Ishikawa (cell line): Measurements from ENCODE around the gene GASK1A.

ENCODE experiments used
- CEBPB ChIP-seq: IDR thresholded peaks from 2 replicates; pipeline ENCODE4 v1.6.1; 2012
- CREB1 ChIP-seq: IDR thresholded peaks from 2 replicates; pipeline ENCODE4 v1.6.1; 2012; ENCODE audit warnings: low read depth
- EGR1 ChIP-seq: IDR thresholded peaks from 2 replicates; pipeline ENCODE4 v1.6.1; 2012
- EP300 ChIP-seq: IDR thresholded peaks from 2 replicates; pipeline ENCODE4 v1.6.1; 2012; ENCODE audit warnings: borderline replicate concordance
- FOXM1 ChIP-seq: IDR thresholded peaks from 2 replicates; pipeline ENCODE4 v1.6.1; 2012; ENCODE audit warnings: low read depth, borderline replicate concordance
- NFIC ChIP-seq: IDR thresholded peaks from 2 replicates; pipeline ENCODE4 v1.6.1; 2012
- RAD21 ChIP-seq: IDR thresholded peaks from 2 replicates; pipeline ENCODE4 v1.6.1; 2012; ENCODE audit warnings: low read depth
- TAF1 ChIP-seq: IDR thresholded peaks from 2 replicates; pipeline ENCODE4 v1.6.1; 2012; ENCODE audit warnings: low read depth, mild to moderate bottlenecking
- TCF12 ChIP-seq: IDR thresholded peaks from 2 replicates; pipeline ENCODE4 v1.6.1; 2012; ENCODE audit warnings: low read depth
- TEAD4 ChIP-seq: IDR thresholded peaks from 2 replicates; pipeline ENCODE4 v1.6.1; 2012
- YY1 ChIP-seq: IDR thresholded peaks from 2 replicates; pipeline ENCODE4 v1.6.1; 2012; ENCODE audit warnings: low read depth
- ZBTB7A ChIP-seq: IDR thresholded peaks from 2 replicates; pipeline ENCODE4 v1.6.1; 2012; ENCODE audit warnings: low read depth
- TF ChIP-seq, protein P1 (sequence below): IDR thresholded peaks from 2 replicates; pipeline ENCODE4 v1.6.1; 2012; ENCODE audit warnings: low read depth, mild to moderate bottlenecking
- TF ChIP-seq, protein P2 (sequence below): IDR thresholded peaks from 2 replicates; pipeline ENCODE4 v1.6.1; 2012
- TF ChIP-seq, protein P3 (sequence below): IDR thresholded peaks from 2 replicates; pipeline ENCODE4 v1.6.1; 2012

The GASK1A gene

DNA sequence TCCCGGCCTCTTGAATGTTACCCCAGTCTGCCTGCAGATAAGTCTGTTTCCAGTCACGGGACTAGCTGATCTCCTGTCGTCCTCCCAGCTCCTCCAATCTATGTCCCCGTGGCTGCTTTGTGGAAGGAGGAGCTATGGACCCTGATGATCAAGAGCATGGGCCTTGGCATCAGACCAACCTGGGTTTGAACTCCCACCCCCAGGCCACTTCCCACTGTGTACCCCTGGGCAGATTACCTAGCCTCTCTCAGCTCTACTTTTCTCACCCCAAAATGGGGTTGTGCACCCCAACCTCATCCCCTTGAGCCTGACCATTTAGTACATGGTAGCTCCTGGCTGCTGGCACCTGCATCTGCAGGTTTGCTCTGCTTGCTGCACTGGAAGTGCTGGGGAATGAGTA, 55.8 kb downstream of the GASK1A start:
- TF ChIP-seq TCF12 = no peak
- TF ChIP-seq ZBTB7A = no peak
- TF ChIP-seq NFIC = no peak
- no peak for TF ChIP-seq YY1
- TF ChIP-seq EP300 = no peak
- no peak for TF ChIP-seq EGR1
- no peak for TF ChIP-seq RAD21
- TF ChIP-seq CREB1 = no peak
- no peak for TF ChIP-seq TAF1
- TF ChIP-seq, protein P1, sequence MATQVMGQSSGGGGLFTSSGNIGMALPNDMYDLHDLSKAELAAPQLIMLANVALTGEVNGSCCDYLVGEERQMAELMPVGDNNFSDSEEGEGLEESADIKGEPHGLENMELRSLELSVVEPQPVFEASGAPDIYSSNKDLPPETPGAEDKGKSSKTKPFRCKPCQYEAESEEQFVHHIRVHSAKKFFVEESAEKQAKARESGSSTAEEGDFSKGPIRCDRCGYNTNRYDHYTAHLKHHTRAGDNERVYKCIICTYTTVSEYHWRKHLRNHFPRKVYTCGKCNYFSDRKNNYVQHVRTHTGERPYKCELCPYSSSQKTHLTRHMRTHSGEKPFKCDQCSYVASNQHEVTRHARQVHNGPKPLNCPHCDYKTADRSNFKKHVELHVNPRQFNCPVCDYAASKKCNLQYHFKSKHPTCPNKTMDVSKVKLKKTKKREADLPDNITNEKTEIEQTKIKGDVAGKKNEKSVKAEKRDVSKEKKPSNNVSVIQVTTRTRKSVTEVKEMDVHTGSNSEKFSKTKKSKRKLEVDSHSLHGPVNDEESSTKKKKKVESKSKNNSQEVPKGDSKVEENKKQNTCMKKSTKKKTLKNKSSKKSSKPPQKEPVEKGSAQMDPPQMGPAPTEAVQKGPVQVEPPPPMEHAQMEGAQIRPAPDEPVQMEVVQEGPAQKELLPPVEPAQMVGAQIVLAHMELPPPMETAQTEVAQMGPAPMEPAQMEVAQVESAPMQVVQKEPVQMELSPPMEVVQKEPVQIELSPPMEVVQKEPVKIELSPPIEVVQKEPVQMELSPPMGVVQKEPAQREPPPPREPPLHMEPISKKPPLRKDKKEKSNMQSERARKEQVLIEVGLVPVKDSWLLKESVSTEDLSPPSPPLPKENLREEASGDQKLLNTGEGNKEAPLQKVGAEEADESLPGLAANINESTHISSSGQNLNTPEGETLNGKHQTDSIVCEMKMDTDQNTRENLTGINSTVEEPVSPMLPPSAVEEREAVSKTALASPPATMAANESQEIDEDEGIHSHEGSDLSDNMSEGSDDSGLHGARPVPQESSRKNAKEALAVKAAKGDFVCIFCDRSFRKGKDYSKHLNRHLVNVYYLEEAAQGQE = no peak
- no peak for TF ChIP-seq CEBPB
- TF ChIP-seq TEAD4 = no peak
- TF ChIP-seq, protein P2, sequence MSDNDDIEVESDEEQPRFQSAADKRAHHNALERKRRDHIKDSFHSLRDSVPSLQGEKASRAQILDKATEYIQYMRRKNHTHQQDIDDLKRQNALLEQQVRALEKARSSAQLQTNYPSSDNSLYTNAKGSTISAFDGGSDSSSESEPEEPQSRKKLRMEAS = no peak
- TF ChIP-seq, protein P3, sequence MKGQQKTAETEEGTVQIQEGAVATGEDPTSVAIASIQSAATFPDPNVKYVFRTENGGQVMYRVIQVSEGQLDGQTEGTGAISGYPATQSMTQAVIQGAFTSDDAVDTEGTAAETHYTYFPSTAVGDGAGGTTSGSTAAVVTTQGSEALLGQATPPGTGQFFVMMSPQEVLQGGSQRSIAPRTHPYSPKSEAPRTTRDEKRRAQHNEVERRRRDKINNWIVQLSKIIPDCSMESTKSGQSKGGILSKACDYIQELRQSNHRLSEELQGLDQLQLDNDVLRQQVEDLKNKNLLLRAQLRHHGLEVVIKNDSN = no peak
- TF ChIP-seq FOXM1 = no peak

DNA sequence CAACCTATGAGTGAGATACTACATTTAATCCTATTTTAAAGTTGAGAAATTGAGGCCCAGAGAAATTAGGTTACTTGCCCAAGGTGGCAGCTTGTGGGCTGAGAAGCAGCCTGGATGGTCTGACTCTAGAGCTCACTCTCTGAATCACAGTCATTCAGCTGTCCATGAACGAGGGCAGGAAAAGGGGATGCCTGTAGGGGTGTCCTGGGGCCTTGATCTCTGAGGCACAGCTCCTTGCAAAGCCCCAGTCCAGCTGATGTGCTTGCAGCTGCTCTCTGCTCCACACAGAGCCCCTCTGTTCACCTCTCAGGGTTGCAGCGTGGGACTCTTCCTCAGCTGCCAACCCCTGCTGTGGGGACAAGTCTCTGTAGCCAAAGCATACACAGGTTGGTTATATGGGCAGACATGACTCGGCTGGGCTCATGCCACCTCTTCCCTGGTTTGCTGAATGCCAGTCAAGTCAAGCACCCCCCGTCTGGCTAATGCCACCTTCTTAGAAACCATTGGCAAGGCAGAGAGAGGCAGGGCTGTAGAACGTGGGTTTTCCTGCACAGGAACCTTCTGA, 56.8 kb downstream of the GASK1A start:
- TF ChIP-seq, protein P1 = no peak
- TF ChIP-seq TCF12 (no peak), CREB1 (no peak), TEAD4 (no peak), NFIC (no peak), ZBTB7A (no peak), CEBPB (no peak), TAF1 (no peak), EGR1 (no peak), YY1 (no peak)
- TF ChIP-seq, protein P3 = no peak
- TF ChIP-seq, protein P2 = no peak

DNA sequence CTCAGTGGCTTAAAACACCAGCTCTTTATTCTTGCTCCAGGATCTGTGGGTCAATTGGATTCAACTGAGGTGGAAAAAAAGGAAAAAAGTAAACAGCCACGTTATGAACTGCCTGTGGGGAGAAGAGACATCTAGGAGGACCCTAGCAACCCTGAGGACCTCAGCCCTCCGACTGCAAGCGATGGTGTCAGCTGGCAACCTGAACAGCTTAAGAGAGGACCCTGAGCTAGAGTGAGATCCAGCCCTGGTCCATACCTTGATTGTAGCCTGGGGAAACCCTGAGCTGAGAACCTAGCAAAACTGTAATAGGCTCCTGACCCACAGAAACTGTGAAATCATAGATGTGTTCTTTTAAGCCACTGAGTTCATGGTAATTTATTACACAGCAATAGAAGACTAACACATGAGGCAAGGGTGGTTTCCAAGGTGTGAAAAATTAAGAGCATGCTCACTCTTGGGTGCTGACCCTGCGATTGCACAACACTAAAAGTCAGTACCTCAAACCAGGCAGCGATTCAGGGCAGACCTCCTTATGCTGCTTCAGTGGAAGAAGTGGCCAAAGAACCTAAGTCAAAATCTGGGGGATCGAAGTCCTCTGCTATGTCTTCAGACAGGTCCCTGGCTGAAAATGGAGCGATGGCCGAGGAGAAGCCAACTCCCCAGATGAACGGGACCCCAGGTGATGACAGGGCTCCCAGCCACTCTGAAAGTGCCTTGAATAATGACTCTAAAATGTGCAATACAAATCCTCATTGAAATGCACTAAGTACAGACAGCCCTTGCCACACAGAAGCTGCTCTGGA, 57.7 kb downstream of the GASK1A start:
- TF ChIP-seq CREB1 (no peak), FOXM1 (no peak), CEBPB (peak; percentile 34; the same call in 1 of the 2 replicates), RAD21 (no peak)

DNA sequence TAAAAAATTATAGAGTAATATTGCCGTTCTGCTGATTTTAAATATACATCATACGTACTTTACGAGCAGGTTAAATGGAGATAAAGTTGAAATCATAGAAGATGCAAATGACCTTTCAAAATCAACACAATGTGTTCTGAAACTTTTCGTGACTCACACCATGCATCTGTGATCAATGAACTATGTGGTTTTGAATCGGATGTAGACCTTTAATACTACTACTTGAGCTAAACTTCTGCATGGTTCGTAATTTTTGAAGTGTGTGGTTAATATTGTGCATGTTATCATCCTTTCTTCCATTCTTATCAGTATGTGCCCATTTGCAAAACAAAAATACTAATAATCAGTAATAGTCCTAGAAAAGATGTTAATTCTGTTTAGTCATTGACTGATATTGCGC, 58.9 kb downstream of the GASK1A start:
- no peak for TF ChIP-seq RAD21
- TF ChIP-seq CREB1 = no peak
- TF ChIP-seq CEBPB = no peak
- no peak for TF ChIP-seq TCF12
- TF ChIP-seq, protein P3 = no peak
- no peak for TF ChIP-seq YY1
- TF ChIP-seq, protein P1 = no peak
- TF ChIP-seq TAF1 = no peak
- TF ChIP-seq ZBTB7A = no peak
